EH (cell line): Measurements from ENCODE around the gene AZIN2.
"Not testable (repeated sequence)": the region's sequence is repeated elsewhere in the genome, so short reads cannot be mapped to it uniquely, and the experiment has no call there.

Experiments
- DNase-seq: peaks from one replicate; pipeline ENCODE4 v3.0.0-alpha.2; 2015; ENCODE audit warnings: low read depth

Gene AZIN2

GRCh38 chr1:33127001-33127823, 46.3 kb downstream of the AZIN2 start:
- DNase-seq, result peak; percentile 99

- no peak for DNase-seq
Observed at GRCh38 chr1:33128781-33129180, 47.8 kb downstream of the AZIN2 start.

GRCh38 chr1:33130297-33130696, 49.3 kb downstream of the AZIN2 start:
- peak; percentile 48 for DNase-seq

GRCh38 chr1:33131191-33131590, 50.2 kb downstream of the AZIN2 start:
- no peak for DNase-seq

GRCh38 chr1:33132549-33132948, 51.6 kb downstream of the AZIN2 start:
- DNase-seq, result no peak

- DNase-seq, result no peak
Observed at GRCh38 chr1:33133478-33134105, 52.6 kb downstream of the AZIN2 start.

- not testable (repeated sequence) for DNase-seq
Observed at GRCh38 chr1:33136041-33136440, 55.1 kb downstream of the AZIN2 start.

- peak; percentile 52 for DNase-seq
Observed at GRCh38 chr1:33137800-33138199, 56.8 kb downstream of the AZIN2 start.

GRCh38 chr1:33140153-33141149, 59.5 kb downstream of the AZIN2 start:
- peak; percentile 47 for DNase-seq

- no peak for DNase-seq
Observed at GRCh38 chr1:33141216-33141615, 60.3 kb downstream of the AZIN2 start.

GRCh38 chr1:33141781-33142180, 60.8 kb downstream of the AZIN2 start:
- no peak for DNase-seq

GRCh38 chr1:33142483-33143064, 61.6 kb downstream of the AZIN2 start:
- DNase-seq, result no peak

GRCh38 chr1:33143176-33143575, 62.2 kb downstream of the AZIN2 start:
- DNase-seq, result peak; percentile 83

GRCh38 chr1:33143698-33144097, 62.7 kb downstream of the AZIN2 start:
- DNase-seq, result peak; percentile 97

GRCh38 chr1:33146003-33146402, 65.0 kb downstream of the AZIN2 start:
- DNase-seq, result no peak

- no peak for DNase-seq
Observed at GRCh38 chr1:33147275-33147996, 66.5 kb downstream of the AZIN2 start.

- peak; percentile 52 for DNase-seq
Observed at GRCh38 chr1:33147997-33148314, 67.0 kb downstream of the AZIN2 start.

- DNase-seq, result no peak
Observed at GRCh38 chr1:33148615-33149014, 67.7 kb downstream of the AZIN2 start.

GRCh38 chr1:33149453-33150190, 68.7 kb downstream of the AZIN2 start:
- DNase-seq, result no peak

GRCh38 chr1:33150522-33150921, 69.6 kb downstream of the AZIN2 start:
- no peak for DNase-seq

GRCh38 chr1:33151116-33151515, 70.2 kb downstream of the AZIN2 start:
- DNase-seq, result no peak
